AG04449 (cell line): ENCODE data around the gene CRMP1.

ENCODE experiments used
- CTCF ChIA-PET: fragments of 350-600 bp; formaldehyde crosslinking; extraction: SDS; loops from one replicate; lab custom pipeline; 2021; ENCODE audit warnings: antibody characterized with exemption; lab: Yijun Ruan, JAX
- POLR2A ChIA-PET: fragments of 400-600, 350-600 bp; formaldehyde crosslinking; extraction: SDS; loops from one replicate; lab custom pipeline; 2020; ENCODE audit warnings: antibody characterized with exemption, inconsistent platforms; lab: Yijun Ruan, JAX
- DNase-seq: peaks from one replicate; pipeline ENCODE4 v3.0.0-alpha.2; 2010; ENCODE audit warnings: low read depth, low spot score
- H3K4me3 ChIP-seq: 2 replicates; pipeline ENCODE4 v1.5.1; 2011; ENCODE audit warnings: low read depth, mild to moderate bottlenecking, control low read depth, low read length
- TF ChIP-seq, protein P1 (sequence below): IDR thresholded peaks from one replicate; pipeline ENCODE4 v1.5.1; 2011; ENCODE audit warnings: mild to moderate bottlenecking, moderate library complexity, low read length, control low read depth, inconsistent platforms; ENCODE audit not compliant: insufficient read depth; ENCODE audit errors: missing control alignments

Gene CRMP1

DNA sequence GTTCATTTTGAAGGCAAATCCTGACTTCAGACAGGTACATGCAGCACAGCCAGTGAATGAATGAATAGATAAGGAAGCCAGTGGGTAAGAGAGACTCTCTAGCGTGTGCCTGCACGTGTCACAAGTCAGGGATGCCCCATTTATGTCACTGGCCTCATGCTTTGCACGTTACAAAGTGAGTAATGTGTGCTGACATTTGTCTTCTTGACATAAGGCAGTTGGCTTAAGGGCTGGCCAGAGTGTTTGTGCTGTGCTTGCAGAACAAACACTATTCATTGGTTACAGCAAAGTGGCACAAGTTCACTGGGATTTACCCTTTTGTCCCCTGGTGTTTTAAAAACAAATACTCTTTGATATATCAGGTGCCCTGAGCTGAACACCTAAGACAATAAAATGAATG lies 55.9 kb downstream of the CRMP1 start:
- ChIA-PET CTCF (no interaction called here), POLR2A (no interaction called here)
- no peak overlapping the region for H3K4me3 ChIP-seq
- no peak for DNase-seq
- TF ChIP-seq, protein P1, sequence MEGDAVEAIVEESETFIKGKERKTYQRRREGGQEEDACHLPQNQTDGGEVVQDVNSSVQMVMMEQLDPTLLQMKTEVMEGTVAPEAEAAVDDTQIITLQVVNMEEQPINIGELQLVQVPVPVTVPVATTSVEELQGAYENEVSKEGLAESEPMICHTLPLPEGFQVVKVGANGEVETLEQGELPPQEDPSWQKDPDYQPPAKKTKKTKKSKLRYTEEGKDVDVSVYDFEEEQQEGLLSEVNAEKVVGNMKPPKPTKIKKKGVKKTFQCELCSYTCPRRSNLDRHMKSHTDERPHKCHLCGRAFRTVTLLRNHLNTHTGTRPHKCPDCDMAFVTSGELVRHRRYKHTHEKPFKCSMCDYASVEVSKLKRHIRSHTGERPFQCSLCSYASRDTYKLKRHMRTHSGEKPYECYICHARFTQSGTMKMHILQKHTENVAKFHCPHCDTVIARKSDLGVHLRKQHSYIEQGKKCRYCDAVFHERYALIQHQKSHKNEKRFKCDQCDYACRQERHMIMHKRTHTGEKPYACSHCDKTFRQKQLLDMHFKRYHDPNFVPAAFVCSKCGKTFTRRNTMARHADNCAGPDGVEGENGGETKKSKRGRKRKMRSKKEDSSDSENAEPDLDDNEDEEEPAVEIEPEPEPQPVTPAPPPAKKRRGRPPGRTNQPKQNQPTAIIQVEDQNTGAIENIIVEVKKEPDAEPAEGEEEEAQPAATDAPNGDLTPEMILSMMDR: no peak

DNA sequence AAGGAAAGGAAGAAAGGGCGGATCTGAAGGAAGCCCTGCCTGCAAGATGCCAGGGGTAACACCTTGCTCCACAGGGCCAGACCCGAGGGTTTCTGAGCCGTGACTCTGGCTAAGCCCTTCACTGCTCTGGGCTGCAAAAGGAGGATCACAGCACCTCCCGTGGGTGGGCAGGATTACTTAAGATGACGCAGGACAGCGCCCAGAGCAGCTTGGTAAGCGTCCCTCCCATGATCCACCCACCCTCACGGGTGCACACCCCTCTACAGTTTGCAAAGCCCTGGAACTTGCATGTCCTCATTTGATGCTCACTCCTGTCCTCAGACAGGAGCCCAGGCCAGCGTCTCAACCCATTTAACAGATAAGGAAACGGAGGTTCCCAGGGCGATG lies 64.9 kb downstream of the CRMP1 start:
- TF ChIP-seq, protein P1: no peak
- DNase-seq: no peak
- H3K4me3 ChIP-seq: no peak overlapping the region
- ChIA-PET CTCF (no interaction called here), POLR2A (no interaction called here)

DNA sequence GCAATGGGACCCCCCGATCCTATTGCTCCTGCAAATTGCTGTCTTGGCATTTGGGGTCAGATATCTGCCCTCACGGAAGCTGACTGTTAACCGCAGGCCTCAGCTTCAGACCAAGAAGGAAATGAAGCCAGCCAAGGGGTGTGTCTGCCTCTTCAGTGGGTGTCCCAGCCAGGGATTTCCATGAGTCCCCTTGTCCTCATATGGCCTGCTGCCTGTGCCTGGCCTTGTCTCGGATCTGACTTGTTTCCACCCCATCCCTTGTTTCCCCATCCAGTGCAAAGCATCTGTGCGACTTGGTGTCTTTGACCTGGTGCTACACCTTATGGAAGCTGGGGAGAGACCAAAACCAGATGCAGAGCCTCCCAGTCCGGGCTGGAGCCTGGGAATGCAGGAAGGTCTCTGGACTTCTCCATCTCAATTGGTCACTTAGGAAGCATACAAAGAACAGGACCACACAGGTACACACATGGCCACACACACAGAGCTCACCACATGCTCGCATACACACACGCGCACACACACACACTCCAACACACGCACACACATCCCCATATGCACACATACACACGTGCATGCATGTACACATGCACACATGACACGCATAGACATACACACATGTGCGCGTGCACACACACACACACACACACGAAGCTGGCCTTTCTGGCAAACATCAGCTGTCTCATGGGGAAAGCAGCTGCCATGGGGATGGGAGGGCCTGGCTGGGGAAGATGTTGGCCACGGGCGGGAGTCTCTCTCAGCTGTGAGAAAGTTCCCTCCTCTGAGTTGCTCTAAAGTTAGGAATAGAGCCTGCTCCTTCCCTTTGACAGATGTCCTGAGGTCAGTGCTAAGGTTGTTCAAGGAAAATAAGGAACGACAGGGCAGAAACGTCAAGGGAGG lies 65.5 kb downstream of the CRMP1 start:
- no peak for DNase-seq
- ChIA-PET POLR2A (interaction anchor here (0.6 kb wide), 2 partner anchors 68 to 968 kb away, joined by 3 read pairs; partner anchors contain the start of gene MSX1), CTCF (interaction anchor here (1.0 kb wide), 1 partner anchor 15 kb away, joined by 3 read pairs; no protein-coding TSS in a partner anchor)
- H3K4me3 ChIP-seq: no peak overlapping the region
- TF ChIP-seq, protein P1: no peak

DNA sequence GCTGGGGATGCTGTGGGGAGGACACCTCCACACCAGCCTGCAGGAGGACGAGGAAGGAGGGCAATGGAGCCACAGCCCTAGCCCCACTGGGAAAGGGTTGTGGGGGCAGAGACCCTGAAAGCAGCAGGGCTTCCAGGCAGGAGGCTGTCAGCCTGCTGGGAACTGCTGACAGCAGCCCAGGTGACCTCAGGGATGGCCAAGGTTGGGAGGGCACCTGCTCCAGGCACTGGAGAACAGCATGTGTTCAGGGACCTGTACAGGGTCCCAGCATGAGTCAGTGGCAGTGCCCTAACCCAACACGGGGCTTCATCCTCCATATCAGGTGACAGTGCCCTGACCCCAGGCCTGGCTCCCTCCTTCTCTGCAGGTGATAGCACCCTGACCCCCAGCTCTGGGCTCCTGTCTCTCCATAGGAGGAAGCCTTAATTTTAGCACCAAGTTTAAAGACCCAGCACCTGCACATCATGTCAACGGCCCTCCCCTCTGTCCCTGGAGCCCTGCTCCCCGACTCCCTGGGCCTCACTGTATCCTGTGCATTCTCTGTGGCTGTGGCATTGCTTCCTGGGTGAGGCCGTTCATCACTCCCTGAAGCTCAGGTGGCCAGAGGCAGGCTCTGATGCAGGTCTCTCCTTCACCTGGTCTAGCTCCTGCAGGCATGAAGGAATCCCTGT lies 66.3 kb downstream of the CRMP1 start:
- ChIA-PET POLR2A (interaction anchor here (0.6 kb wide), 2 partner anchors 69 to 967 kb away, joined by 3 read pairs; partner anchors contain the start of gene MSX1), CTCF (interaction anchor here (1.0 kb wide), 1 partner anchor 14 kb away, joined by 3 read pairs; no protein-coding TSS in a partner anchor)
- DNase-seq: no peak
- H3K4me3 ChIP-seq: no peak overlapping the region
- TF ChIP-seq, protein P1: no peak

DNA sequence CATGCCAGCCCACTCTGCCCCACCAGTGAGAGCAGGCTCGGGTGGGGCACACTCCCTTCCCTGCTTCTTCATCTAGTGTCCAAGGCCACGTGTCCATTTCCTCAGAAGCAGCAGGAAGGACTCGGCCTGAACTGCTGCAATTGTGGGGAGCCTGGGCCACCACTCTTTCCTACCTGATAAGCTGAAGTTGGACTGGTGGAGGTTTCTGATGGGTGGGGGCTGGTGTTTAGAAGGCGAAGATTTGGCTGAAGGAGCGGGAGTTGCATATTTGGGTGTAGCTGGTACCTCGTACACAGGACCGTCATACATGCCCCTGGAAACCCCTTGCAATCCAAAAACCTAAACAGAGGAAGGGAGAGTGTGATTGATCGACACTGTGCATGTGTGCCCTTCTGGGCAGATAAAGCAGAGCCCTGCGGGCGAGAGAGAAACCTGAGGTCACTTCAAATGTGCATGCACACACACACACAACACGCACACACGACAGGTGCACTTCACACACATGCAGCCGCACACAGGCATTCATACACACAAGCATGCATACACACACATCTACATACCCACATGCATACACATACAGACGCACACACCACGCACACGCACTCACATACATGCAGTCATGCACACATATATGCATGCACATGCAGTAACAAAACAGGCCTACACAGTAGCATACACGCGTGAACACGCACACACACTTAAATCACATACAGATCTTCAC lies 67.4 kb downstream of the CRMP1 start:
- H3K4me3 ChIP-seq: no peak overlapping the region
- ChIA-PET CTCF (interaction anchor here (0.8 to 2.5 kb wide), 5 partner anchors 10 to 775 kb away, joined by 3 to 11 read pairs (median 4); partner anchors contain the start of gene STK32B), POLR2A (no interaction called here)
- TF ChIP-seq, protein P1: no peak
- DNase-seq: no peak
